GM19467 (cell line): ENCODE data around the gene CMIP.
"Not testable (repeated sequence)": the region's sequence is repeated elsewhere in the genome, so short reads cannot be mapped to it uniquely, and the experiment has no call there.

ENCODE experiments used
- ATAC-seq: cut with Tn5 transposase; IDR thresholded peaks from one replicate; pipeline ENCODE4 v1.9.1; 2021; ENCODE audit warnings: mild to moderate bottlenecking, moderate library complexity; ENCODE audit not compliant: unreplicated experiment

CMIP gene

DNA sequence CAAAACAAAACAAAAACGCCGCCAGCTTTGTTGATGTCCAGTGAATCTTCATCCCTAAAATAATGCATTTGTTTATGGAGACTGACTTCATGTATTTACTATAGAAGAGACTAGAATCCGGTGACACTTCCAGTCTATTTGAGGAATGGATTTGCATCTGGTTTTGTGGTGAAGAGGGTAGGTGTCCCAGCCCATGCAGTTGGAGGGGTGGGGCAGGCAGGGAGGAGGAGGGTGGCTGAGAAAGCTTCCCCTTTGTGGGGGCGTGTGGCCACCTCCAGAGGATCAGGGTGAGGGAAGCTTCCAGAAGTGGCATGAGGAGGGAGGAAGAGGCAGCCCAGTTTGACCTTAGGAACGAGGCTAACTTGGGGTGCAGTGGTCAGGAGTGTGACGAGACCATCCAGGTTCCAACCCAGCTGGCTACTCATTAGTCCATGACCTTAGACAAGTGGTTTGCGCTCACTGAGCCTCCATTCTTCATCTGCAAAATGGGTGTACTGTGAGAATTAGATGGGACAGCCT is 69.5 kb downstream of the CMIP start:
- no peak for ATAC-seq

DNA sequence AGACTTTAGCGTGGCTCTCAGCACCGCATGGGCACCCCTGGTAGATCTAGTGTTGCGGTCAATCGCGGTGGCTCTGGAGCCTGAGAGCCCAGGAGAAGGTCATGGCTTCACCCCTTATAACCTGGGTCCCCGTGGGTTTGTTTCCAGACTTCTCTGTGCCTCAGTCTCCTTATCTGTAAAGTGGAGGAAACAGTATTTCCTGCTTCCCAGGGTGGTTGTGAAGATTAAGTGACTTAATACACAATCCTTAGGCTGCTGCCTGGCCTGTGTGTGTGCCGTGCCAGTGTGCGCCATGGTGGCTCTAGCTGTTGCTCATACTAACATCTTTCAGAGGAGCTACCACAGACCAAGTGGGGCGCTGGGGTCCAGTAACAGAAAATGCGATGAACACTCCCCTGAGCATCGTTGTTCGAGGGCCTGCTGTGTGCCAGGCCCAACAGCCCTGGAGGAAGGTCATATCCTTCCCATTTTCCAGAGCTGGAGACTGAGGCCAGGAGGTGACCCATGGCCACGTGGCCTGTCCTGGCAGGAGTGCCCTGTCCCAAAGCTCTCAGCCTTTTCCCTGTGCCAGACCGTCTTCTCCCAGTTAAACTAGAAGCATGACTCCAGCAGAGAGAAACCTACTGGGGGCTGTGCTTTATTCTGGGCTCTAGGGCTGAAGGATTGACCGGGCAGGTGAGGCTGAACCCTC is 70.1 kb downstream of the CMIP start:
- ATAC-seq = no peak

DNA sequence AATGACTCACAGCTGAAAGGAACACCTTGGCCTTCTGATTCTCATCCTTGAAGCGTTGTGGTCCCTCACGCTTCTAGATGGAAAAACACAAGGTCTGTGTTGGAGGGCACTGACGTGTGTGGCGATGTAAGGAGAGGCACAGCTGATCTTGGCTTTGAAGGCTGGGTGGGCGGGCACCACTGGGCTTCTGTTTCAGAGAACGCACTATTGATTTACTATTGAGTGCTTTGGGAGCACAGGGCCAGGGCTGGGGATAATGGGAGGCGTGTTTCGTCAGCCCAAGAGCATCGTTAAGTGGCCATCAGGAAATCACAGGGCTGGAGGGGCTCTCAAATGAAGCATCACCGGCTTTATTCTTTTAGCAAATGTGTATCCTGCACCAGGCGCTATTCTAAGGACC is 70.7 kb downstream of the CMIP start:
- ATAC-seq = no peak

DNA sequence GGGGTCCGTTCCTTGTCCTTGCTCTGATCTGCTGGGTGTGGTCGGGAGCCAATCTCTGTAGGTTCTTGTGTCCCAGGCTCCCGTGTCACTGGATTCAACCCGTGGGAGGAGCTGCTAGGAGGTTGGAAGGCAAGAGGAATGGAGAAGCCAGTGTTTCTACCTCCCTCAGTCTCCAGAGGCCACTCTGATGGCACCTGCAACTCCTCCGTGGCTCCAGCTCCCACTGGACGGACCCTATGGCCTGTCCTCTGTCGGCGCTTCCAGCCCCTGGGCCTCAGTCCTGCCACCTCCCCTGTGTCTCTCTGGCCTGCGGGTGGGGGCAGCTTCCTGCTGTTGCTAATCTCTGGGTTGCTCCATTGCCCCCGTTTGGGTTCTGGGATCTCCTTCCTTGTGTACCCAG is 71.1 kb downstream of the CMIP start:
- no peak for ATAC-seq

GRCh38 chr16:81516478-81517149 is 72.0 kb downstream of the CMIP start:
- ATAC-seq = no peak

DNA sequence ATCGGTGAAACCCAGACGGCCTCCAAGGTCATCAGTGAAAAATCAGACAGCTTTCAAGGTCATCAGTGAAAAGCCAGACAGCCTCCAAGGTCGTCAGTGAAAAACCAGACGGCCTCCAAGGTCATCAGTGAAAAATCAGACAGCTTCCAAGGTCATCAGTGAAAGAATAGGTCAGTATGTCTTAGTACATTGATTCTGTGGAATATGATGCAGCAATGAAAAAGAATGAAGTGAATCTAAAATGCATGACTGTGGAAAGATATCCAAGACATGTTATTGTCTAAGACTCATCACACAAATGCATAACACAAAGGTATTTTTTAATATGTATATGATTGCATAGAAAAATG is 72.5 kb downstream of the CMIP start:
- no peak for ATAC-seq

GRCh38 chr16:81517629-81518438 is 73.2 kb downstream of the CMIP start:
- ATAC-seq = no peak

GRCh38 chr16:81518439-81518757 is 73.8 kb downstream of the CMIP start:
- ATAC-seq = no peak

DNA sequence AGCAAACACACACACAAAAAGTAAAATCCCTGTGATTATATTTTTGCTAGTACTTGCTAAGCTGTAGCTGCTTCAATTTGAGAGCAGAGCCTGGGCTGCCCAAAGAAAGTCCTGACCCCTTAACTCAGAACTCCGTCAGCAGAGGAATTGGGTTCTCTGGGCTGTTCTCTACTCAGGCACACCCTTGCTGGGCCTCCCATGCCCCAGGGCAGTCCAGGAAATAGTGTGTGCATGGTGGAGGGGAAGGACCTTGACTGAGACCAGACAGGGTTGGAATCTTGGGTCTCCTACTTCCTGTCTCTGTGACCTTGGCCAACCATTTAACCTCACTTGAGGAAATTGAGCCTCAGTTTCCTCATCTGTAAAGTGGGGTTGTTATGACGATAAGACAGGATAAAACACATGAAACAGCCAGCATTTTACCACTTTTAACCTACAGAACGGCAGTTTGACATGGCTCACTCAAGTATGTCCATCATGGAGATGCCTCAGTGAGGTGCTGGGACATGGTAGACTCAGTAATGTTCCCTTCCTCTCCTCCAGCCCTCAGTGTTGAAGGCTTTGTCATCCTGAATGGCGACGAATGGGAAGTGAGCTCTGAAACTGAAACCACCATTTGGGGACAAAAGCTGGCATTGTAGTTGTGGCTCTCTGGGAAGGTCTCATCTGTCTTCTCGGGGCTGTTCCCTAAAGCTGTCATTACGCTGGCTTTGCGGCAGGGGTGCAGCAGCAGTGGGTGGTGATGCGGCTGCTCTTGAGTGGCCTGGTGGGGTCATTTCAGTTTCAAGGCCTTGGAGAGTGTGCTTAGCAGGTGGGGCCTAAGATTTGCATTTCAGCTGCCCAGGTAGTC is 74.9 kb downstream of the CMIP start:
- no peak for ATAC-seq

DNA sequence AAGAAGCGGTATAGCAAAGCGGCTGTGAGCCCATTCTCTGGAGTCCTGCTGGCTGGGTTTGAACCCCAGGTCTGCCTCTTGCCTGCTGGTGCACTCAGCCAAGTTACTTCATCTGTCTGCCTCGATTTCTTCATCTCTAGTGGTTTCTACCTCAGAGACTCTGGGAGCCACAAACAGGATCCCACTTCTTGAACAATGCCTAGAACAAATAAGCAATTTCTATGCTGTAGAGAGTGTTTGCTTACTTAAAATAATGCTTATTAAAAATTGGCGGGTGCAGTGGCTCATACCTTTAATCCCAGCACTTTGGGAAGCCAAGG is 75.5 kb downstream of the CMIP start:
- no peak for ATAC-seq

DNA sequence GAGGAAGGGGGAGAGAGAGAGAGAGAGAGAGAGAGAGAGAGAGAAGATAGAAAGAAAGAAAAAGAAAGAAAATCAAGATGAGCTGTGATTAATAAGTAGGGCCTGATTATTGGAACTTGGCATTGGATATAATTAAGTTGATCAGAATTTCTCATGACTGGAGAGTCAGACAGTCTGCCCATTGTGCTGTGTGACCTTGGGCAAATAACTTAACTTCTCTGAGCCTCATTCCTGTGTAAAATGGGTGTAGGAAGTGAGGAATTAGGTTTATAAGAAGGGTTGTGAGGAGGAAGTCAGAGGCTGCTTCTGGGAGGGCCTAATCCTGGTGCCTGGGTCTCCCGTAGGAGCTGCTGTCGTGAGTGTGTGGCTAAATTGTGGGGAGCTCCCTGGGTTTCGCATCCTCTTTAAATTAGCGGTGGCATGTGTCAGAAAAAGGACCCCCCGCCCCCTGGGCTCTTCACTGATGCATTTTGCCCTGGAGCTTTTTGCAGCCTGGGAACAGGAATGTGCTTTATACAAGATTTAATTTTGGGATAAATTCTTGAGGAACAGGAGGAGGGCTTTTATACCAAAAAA is 76.0 kb downstream of the CMIP start:
- ATAC-seq = no peak

DNA sequence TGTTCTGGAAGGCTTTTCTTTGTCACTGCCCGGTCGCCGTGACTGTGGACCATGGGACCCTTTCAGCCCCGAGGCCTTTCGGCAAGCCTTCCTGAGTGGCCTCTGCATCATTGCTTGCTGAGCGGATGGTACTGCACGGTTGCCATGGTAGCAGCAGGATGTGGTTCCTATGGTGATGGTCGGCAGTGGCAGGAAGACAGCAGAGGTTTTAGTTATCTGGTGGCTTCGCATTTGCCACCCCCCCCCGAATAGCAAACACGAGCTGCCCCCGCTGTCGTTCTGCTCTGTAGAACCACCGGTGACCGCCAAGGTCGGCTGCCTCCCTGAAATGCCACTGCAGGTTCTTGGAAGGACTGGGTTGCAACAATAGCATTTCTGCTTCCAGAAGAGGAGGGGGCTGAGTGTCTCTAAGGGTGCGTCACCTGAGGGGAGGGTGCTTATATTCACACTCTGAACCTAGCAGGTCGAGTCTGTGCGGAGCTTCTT is 76.6 kb downstream of the CMIP start:
- peak; percentile 72 for ATAC-seq

GRCh38 chr16:81522108-81522701 is 77.6 kb downstream of the CMIP start:
- no peak for ATAC-seq

DNA sequence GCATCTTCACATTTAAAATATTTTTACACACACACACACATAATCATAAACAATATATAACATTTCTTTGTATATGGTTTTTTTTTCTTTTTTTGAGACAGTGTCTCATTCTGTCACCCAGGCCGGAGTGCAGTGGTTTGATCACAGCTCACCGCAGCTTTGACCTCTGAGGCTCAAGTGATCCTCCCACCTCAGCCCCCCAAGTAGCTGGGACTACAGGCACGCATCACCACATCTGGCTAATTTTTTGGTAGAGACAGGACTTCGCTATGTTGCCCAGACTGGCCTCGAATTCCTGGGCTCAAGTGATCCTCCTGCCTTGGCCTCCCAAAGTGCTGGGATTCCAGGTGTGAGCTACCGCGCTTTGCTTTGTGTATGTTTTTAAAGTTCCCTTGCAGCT is 78.2 kb downstream of the CMIP start:
- ATAC-seq = not testable (repeated sequence)

- ATAC-seq = no peak
Observed at GRCh38 chr16:81523387-81524115, 78.9 kb downstream of the CMIP start.

DNA sequence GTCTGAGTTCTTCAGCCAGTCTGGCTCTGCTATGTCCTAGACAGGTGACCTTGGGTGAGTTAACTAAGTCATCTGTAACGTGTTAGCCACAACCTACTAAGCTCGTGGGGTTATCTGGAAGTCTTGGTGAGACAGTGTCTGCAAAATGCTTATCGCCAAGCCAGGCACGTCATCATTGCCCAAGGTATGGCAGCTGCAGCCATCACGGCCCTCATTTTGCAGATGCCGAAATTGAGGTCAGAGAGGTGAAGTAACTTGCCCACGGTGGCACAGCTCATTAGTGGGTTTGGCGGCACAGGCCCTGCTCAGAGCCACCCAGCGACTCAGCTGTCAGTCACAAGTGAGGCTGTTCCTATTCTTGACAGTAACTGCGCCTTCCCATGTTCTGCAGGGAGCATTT is 79.8 kb downstream of the CMIP start:
- ATAC-seq = no peak

DNA sequence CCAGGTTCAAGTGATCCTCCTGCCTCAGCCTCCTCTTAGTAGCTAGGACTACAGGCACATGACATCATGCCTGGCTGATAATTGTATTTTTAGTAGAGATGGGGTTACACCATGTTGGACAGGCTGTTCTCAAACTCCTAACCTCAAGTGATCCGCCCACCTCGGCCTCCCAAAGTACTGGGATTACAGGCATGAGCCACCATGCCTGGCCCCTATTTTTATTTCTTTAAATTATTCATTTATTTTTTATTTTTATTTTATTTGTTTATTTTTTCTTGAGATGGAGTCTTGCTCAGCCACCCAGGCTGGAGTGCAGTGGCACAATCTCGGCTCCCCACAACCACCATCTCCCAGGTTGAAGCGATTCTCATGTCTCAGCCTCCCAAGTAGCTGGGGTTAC is 80.3 kb downstream of the CMIP start:
- ATAC-seq = not testable (repeated sequence)

DNA sequence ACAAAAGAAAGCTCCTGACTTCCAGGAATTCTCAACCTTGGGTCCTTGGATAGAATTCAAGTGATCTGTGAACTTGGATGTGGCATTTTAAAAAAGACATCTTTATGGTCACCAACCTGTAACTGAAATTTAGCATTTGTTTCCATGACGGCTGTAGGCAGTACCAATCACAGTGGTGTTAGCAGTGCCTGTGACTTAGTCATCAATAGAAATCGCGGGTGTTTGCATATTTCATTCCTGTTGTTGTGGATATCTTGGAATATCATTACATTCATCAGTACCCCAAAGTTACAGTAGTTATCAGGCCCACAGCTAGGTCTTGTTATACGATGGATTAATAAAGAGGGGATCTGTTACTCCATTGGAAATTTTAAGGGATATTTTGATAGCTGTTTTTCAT is 81.6 kb downstream of the CMIP start:
- ATAC-seq = no peak

GRCh38 chr16:81526935-81527334 is 82.3 kb downstream of the CMIP start:
- no peak for ATAC-seq
